ENCODE results near the gene FAU. TPM values are rescaled to one million over a fixed set of nuclear protein-coding genes. Genes with fewer than 3 reads are reported as not detected.
A peak's percentile ranks its signal among the peaks of the same experiment; 100 is the strongest.

Gene FAU
- total and polyA plus RNA-seq, 2 of the 13 experiments (the other 11 are each of a cell fraction or from before 2014, with no cell fraction given): 374 to 869 TPM

DNA sequence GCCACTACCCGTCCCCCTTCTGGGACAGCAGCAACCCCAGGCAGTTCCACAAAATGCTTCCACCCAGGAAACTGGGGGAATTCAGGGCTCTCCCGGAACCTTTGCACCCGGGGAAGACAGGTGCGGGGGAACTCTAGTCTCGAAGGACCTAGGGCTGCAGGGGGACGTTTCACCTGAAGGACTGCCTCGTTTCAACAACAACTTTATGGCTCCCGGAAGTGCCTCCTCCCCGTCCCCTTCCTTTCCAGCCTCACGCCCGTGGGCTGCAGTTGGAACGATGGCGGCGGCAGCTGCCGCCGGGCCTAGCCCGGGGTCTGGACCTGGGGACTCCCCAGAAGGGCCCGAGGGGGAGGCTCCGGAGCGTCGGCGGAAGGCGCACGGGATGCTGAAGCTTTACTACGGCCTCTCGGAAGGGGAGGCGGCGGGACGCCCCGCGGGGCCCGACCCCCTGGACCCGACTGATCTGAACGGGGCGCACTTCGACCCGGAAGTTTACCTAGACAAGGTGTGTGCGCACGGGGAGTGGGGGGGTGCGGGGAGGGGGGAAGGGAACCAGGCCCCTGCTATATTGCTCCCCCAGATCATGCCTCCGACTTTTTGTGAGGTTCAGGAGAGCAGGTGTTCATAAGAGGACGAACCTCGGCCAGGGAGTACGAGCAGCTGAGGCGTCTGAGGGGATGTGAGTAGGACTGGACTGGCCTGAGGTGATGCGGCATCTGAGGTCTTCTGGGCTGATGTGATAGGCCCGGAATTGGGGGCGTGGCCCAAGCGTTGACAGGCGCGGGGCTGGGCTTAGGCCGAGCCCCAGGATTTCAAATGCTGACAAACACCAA is 25.7 kb downstream of the FAU start, which contains the start of gene VPS51 (continued):
- TF ChIP-seq, protein P1, sequence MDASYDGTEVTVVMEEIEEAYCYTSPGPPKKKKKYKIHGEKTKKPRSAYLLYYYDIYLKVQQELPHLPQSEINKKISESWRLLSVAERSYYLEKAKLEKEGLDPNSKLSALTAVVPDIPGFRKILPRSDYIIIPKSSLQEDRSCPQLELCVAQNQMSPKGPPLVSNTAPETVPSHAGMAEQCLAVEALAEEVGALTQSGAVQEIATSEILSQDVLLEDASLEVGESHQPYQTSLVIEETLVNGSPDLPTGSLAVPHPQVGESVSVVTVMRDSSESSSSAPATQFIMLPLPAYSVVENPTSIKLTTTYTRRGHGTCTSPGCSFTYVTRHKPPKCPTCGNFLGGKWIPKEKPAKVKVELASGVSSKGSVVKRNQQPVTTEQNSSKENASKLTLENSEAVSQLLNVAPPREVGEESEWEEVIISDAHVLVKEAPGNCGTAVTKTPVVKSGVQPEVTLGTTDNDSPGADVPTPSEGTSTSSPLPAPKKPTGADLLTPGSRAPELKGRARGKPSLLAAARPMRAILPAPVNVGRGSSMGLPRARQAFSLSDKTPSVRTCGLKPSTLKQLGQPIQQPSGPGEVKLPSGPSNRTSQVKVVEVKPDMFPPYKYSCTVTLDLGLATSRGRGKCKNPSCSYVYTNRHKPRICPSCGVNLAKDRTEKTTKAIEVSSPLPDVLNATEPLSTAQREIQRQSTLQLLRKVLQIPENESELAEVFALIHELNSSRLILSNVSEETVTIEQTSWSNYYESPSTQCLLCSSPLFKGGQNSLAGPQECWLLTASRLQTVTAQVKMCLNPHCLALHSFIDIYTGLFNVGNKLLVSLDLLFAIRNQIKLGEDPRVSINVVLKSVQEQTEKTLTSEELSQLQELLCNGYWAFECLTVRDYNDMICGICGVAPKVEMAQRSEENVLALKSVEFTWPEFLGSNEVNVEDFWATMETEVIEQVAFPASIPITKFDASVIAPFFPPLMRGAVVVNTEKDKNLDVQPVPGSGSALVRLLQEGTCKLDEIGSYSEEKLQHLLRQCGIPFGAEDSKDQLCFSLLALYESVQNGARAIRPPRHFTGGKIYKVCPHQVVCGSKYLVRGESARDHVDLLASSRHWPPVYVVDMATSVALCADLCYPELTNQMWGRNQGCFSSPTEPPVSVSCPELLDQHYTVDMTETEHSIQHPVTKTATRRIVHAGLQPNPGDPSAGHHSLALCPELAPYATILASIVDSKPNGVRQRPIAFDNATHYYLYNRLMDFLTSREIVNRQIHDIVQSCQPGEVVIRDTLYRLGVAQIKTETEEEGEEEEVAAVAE (CRISPR knock-in tag; IDR thresholded peaks at IDR 0.05; ENCODE audit: borderline replicate concordance): peak; percentile 66; the same call in 1 of the 2 replicates
- TF ChIP-seq ZNF432 (CRISPR knock-in tag; IDR thresholded peaks at IDR 0.05; ENCODE audit: borderline replicate concordance): no peak
- TF ChIP-seq HOXA3 (CRISPR knock-in tag; IDR thresholded peaks at IDR 0.05): peak; percentile 94
- TF ChIP-seq TCF7L2 (IDR thresholded peaks at IDR 0.05; ENCODE audit: low read depth, low read length): no peak
- peak; percentile 94 for TF ChIP-seq ZKSCAN1 (IDR thresholded peaks at IDR 0.05; ENCODE audit: low read length)
- TF ChIP-seq ZNF468 (CRISPR knock-in tag; IDR thresholded peaks at IDR 0.05): no peak
- TF ChIP-seq ZNF431 (CRISPR knock-in tag; IDR thresholded peaks at IDR 0.05; ENCODE audit: borderline replicate concordance, low read depth): no peak; the same call in 1 of the 2 replicates
- TF ChIP-seq, protein P2, sequence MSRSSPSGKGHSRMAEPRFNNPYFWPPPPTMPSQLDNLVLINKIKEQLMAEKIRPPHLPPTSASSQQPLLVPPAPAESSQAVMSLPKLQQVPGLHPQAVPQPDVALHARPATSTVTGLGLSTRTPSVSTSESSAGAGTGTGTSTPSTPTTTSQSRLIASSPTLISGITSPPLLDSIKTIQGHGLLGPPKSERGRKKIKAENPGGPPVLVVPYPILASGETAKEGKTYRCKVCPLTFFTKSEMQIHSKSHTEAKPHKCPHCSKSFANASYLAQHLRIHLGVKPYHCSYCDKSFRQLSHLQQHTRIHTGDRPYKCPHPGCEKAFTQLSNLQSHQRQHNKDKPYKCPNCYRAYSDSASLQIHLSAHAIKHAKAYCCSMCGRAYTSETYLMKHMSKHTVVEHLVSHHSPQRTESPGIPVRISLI (CRISPR knock-in tag; IDR thresholded peaks at IDR 0.05; ENCODE audit: borderline replicate concordance): 0 out of 2 replicates have a peak, but pooled peaks have one; percentile 65
- TF ChIP-seq, protein P3, sequence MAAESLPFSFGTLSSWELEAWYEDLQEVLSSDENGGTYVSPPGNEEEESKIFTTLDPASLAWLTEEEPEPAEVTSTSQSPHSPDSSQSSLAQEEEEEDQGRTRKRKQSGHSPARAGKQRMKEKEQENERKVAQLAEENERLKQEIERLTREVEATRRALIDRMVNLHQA (CRISPR knock-in tag; IDR thresholded peaks at IDR 0.05): peak; percentile 56; the same call in 1 of the 2 replicates
- TF ChIP-seq FOXO1 (CRISPR knock-in tag; IDR thresholded peaks at IDR 0.05): peak; percentile 66; the same call in 1 of the 2 replicates
- TF ChIP-seq, protein P4, sequence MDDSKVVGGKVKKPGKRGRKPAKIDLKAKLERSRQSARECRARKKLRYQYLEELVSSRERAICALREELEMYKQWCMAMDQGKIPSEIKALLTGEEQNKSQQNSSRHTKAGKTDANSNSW (CRISPR knock-in tag; IDR thresholded peaks at IDR 0.05; ENCODE audit: borderline replicate concordance): no peak; the same call in 1 of the 2 replicates
- peak; percentile 75 for TF ChIP-seq ZNF772 (CRISPR knock-in tag; IDR thresholded peaks at IDR 0.05)
- peak; percentile 58; the same call in 1 of the 2 replicates for TF ChIP-seq FLYWCH1 (CRISPR knock-in tag; IDR thresholded peaks at IDR 0.05)
- TF ChIP-seq KAT2B (IDR thresholded peaks at IDR 0.05; ENCODE audit: borderline replicate concordance, low read depth, low read length): no peak
- no peak for TF ChIP-seq ZKSCAN5 (CRISPR knock-in tag; IDR thresholded peaks at IDR 0.05)
- TF ChIP-seq, protein P5, sequence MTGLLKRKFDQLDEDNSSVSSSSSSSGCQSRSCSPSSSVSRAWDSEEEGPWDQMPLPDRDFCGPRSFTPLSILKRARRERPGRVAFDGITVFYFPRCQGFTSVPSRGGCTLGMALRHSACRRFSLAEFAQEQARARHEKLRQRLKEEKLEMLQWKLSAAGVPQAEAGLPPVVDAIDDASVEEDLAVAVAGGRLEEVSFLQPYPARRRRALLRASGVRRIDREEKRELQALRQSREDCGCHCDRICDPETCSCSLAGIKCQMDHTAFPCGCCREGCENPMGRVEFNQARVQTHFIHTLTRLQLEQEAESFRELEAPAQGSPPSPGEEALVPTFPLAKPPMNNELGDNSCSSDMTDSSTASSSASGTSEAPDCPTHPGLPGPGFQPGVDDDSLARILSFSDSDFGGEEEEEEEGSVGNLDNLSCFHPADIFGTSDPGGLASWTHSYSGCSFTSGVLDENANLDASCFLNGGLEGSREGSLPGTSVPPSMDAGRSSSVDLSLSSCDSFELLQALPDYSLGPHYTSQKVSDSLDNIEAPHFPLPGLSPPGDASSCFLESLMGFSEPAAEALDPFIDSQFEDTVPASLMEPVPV (CRISPR knock-in tag; IDR thresholded peaks at IDR 0.05): no peak
- TF ChIP-seq PCBP1 (IDR thresholded peaks at IDR 0.05; ENCODE audit: borderline replicate concordance, low read depth, low read length): 0 out of 2 replicates have a peak, but pooled peaks have one; percentile 72
- TF ChIP-seq GZF1 (CRISPR knock-in tag; IDR thresholded peaks at IDR 0.05): no peak
- peak; percentile 61; the same call in 1 of the 2 replicates for TF ChIP-seq ISL2 (CRISPR knock-in tag; IDR thresholded peaks at IDR 0.05)
- no peak for TF ChIP-seq ZNF780A (CRISPR knock-in tag; IDR thresholded peaks at IDR 0.05)
- TF ChIP-seq GTF3A (CRISPR knock-in tag; conservative IDR thresholded peaks at IDR 0.05): no peak; the same call in 1 of the 2 replicates
- peak; percentile 75; the same call in 1 of the 2 replicates for TF ChIP-seq SNAI1 (CRISPR knock-in tag; IDR thresholded peaks at IDR 0.05; ENCODE audit: borderline replicate concordance)

All from HepG2 (cell line).